Measurements from ENCODE around the gene RBM14. TPM values are rescaled to one million over a fixed set of nuclear protein-coding genes. Genes with fewer than 3 reads are reported as not detected.
A peak's percentile ranks its signal among the peaks of the same experiment; 100 is the strongest.
"Not testable (repeated sequence)": the region's sequence is repeated elsewhere in the genome, so short reads cannot be mapped to it uniquely, and the experiment has no call there.

RBM14 gene
- total RNA-seq, 3 donors from 2014 or later = 63.8 to 87.0 (median 72.6) TPM

DNA sequence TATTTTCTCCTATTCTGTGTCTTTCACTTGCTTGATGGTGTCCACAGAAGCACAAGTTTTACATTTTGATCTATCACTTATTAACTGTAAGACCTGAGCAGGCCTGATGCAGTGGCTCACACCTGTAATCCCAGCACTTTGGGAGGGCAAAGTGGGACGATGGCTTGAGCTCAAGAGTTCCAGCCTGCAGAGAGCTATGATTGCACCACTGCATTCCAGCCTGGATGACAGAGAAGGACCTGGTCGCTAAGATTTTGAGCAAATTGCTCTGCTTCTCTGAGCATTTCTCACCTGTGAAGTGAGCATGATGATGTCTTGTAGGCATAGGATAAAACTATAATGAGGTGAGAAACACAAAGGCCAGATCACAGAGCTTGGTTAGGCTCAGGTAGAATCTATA lies 30.3 kb upstream of the RBM14 start:
- Histone ChIP-seq H3K4me3 (no peak overlapping the region), H3K4me1 (ENCODE audit: low read depth) (no peaks in the 10 kb centered on the region), H3K36me3 (ENCODE audit: low read depth) (no peaks in the 10 kb centered on the region), H3K9me3 (peaks cover 11% of the 10 kb centered on the region)
- TF ChIP-seq, protein P1, sequence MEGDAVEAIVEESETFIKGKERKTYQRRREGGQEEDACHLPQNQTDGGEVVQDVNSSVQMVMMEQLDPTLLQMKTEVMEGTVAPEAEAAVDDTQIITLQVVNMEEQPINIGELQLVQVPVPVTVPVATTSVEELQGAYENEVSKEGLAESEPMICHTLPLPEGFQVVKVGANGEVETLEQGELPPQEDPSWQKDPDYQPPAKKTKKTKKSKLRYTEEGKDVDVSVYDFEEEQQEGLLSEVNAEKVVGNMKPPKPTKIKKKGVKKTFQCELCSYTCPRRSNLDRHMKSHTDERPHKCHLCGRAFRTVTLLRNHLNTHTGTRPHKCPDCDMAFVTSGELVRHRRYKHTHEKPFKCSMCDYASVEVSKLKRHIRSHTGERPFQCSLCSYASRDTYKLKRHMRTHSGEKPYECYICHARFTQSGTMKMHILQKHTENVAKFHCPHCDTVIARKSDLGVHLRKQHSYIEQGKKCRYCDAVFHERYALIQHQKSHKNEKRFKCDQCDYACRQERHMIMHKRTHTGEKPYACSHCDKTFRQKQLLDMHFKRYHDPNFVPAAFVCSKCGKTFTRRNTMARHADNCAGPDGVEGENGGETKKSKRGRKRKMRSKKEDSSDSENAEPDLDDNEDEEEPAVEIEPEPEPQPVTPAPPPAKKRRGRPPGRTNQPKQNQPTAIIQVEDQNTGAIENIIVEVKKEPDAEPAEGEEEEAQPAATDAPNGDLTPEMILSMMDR (IDR thresholded peaks at IDR 0.05) = no peak
- intact Hi-C loops (cut with DNase I, micrococcal nuclease) = no loop called here
- no peak for ATAC-seq
- DNase-seq = no peak

- intact Hi-C loops (cut with DNase I, micrococcal nuclease); H3K9me3 ChIP-seq; H3K4me3 ChIP-seq; ATAC-seq; H3K4me1 ChIP-seq (ENCODE audit: low read depth); H3K36me3 ChIP-seq (ENCODE audit: low read depth); DNase-seq: not testable (repeated sequence)
Observed at GRCh38 chr11:66589315-66589714, 27.1 kb upstream of the RBM14 start.

GRCh38 chr11:66589996-66590675 lies 26.3 kb upstream of the RBM14 start:
- Histone ChIP-seq H3K4me3 (no peak overlapping the region), H3K36me3 (ENCODE audit: low read depth) (no peaks in the 10 kb centered on the region), H3K9me3 (no peaks in the 10 kb centered on the region), H3K4me1 (ENCODE audit: low read depth) (peaks cover 15% of the 10 kb centered on the region)
- no peak for DNase-seq
- intact Hi-C loops (cut with DNase I, micrococcal nuclease) = no loop called here
- ATAC-seq = no peak
- TF ChIP-seq, protein P1 (IDR thresholded peaks at IDR 0.05) = no peak

- intact Hi-C loops (cut with DNase I, micrococcal nuclease) = no loop called here
- H3K4me1 ChIP-seq (ENCODE audit: low read depth) = peaks cover 18% of the 10 kb centered on the region
- ATAC-seq = no peak
- H3K4me3 ChIP-seq = no peak overlapping the region
- TF ChIP-seq, protein P1 (IDR thresholded peaks at IDR 0.05) = no peak
- no peak for DNase-seq
- no peaks in the 10 kb centered on the region for H3K9me3 ChIP-seq
- no peaks in the 10 kb centered on the region for H3K36me3 ChIP-seq (ENCODE audit: low read depth)
Observed at GRCh38 chr11:66591175-66591574, 25.3 kb upstream of the RBM14 start.

- H3K9me3 ChIP-seq = no peaks in the 10 kb centered on the region
- TF ChIP-seq, protein P1 (IDR thresholded peaks at IDR 0.05) = peak; percentile 75
- DNase-seq = peak; percentile 99
- peaks cover 24% of the 10 kb centered on the region for H3K4me1 ChIP-seq (ENCODE audit: low read depth)
- H3K4me3 ChIP-seq = peak within 1 kb of the TSS; percentile 7
- ATAC-seq = peak; percentile 98
- intact Hi-C loops (cut with DNase I, micrococcal nuclease) = no loop called here
- no peaks in the 10 kb centered on the region for H3K36me3 ChIP-seq (ENCODE audit: low read depth)
Observed at GRCh38 chr11:66592457-66593302, 23.8 kb upstream of the RBM14 start, which contains the start of the genes CCDC87 and CCS. CCDC87 (minus strand) TSS chr11:66593063; CDS start chr11:66593015, 48 bp downstream. CCS (plus strand) TSS chr11:66593185; CDS start chr11:66593262, 77 bp downstream.

GRCh38 chr11:66593303-66593635 lies 23.2 kb upstream of the RBM14 start:
- peak overlapping the region; percentile 7 for H3K4me3 ChIP-seq
- peak; percentile 18 for ATAC-seq
- no peaks in the 10 kb centered on the region for H3K36me3 ChIP-seq (ENCODE audit: low read depth)
- peaks cover 24% of the 10 kb centered on the region for H3K4me1 ChIP-seq (ENCODE audit: low read depth)
- peak in 1 of 3 donors; percentile 19 for DNase-seq
- H3K9me3 ChIP-seq = no peaks in the 10 kb centered on the region
- TF ChIP-seq, protein P1 (IDR thresholded peaks at IDR 0.05) = no peak
- intact Hi-C loops (cut with DNase I, micrococcal nuclease) = no loop called here

Measured in mucosa of descending colon (tissue), 3 donors.